Bronchial epithelial cell (primary cell): ENCODE results near the gene C10orf71. TPM values are rescaled to one million over a fixed set of nuclear protein-coding genes. Genes with fewer than 3 reads are reported as not detected.

Experiments used
- DNase-seq: peaks from one replicate; pipeline ENCODE4 v3.0.0-alpha.2; 2010; ENCODE audit warnings: low read depth
- FAIRE-seq: peaks from 2 replicates; lab custom pipeline; 2011; peaks lifted over from hg19 to GRCh38; lab: Jason Lieb, UNC
- H3K27me3 ChIP-seq: 2 replicates; pipeline ENCODE4 v1.5.1; 2011; ENCODE audit warnings: low read length; ENCODE audit not compliant: control insufficient read depth, insufficient read depth
- H3K36me3 ChIP-seq: 2 replicates; pipeline ENCODE4 v1.5.1; 2011; ENCODE audit warnings: low read length; ENCODE audit not compliant: control insufficient read depth, insufficient read depth
- H3K4me3 ChIP-seq: 2 replicates; pipeline ENCODE4 v1.5.1; 2011; ENCODE audit warnings: mild to moderate bottlenecking, low read depth, low read length, control low read depth
- CTCF ChIP-seq: IDR thresholded peaks from 2 replicates; pipeline ENCODE4 v1.5.1; 2011; ENCODE audit warnings: mild to moderate bottlenecking, moderate library complexity, low read length, control low read depth, inconsistent platforms; ENCODE audit not compliant: insufficient read depth, severe bottlenecking
- total RNA-seq: library from RNA; depleted of rRNA; stranded (reverse); fragments of >200 nt; gene quantifications from 2 replicates; pipeline ENCODE4 v1.2.1, GENCODE V29; 2014

Gene C10orf71
- total RNA-seq, 1 donor from 2014 or later = not detected

- TF ChIP-seq CTCF = no peak
- H3K27me3 ChIP-seq = no peaks in the 10 kb centered on the region
- H3K36me3 ChIP-seq = no peaks in the 10 kb centered on the region
- no peak overlapping the region for H3K4me3 ChIP-seq
- DNase-seq (no peak), FAIRE-seq (no peak)
Measured at GRCh38 chr10:49283491-49283890, 15.5 kb upstream of the C10orf71 start.

GRCh38 chr10:49284356-49284755 lies 14.6 kb upstream of the C10orf71 start:
- DNase-seq (no peak), FAIRE-seq (no peak)
- Histone ChIP-seq H3K27me3 (no peaks in the 10 kb centered on the region), H3K36me3 (no peaks in the 10 kb centered on the region), H3K4me3 (no peak overlapping the region)
- TF ChIP-seq CTCF = no peak

GRCh38 chr10:49285232-49285631 lies 13.7 kb upstream of the C10orf71 start:
- TF ChIP-seq CTCF = no peak
- no peaks in the 10 kb centered on the region for H3K27me3 ChIP-seq
- no peak overlapping the region for H3K4me3 ChIP-seq
- FAIRE-seq = no peak
- DNase-seq = peak; percentile 33
- H3K36me3 ChIP-seq = no peaks in the 10 kb centered on the region

- Histone ChIP-seq H3K27me3 (no peaks in the 10 kb centered on the region), H3K4me3 (no peak overlapping the region), H3K36me3 (no peaks in the 10 kb centered on the region)
- no peak for TF ChIP-seq CTCF
- DNase-seq (no peak), FAIRE-seq (no peak)
Measured at GRCh38 chr10:49286686-49287085, 12.3 kb upstream of the C10orf71 start.

GRCh38 chr10:49287689-49288340 lies 11.2 kb upstream of the C10orf71 start:
- no peak for TF ChIP-seq CTCF
- Histone ChIP-seq H3K4me3 (no peak overlapping the region), H3K36me3 (no peaks in the 10 kb centered on the region), H3K27me3 (no peaks in the 10 kb centered on the region)
- DNase-seq (no peak), FAIRE-seq (no peak)
